Stimulated activated CD8-positive, alpha-beta memory T cell treated with anti-CD3 and anti-CD28 coated beads, Interleukin-7, amount 100 ng/mL, for 24 hours (primary cell): ENCODE measurements around the gene DAP.
"Not testable (repeated sequence)": the region's sequence is repeated elsewhere in the genome, so short reads cannot be mapped to it uniquely, and the experiment has no call there.

ENCODE experiments used
- DNase-seq: peaks from one replicate; pipeline ENCODE4 v3.0.0-alpha.2; 2020; ENCODE audit warnings: low read depth

The DAP gene

GRCh38 chr5:10671041-10672008 is 89.7 kb downstream of the DAP start:
- DNase-seq = no peak

- no peak for DNase-seq
Measured at GRCh38 chr5:10669983-10670382, 91.1 kb downstream of the DAP start.

GRCh38 chr5:10668697-10669096 is 92.3 kb downstream of the DAP start:
- DNase-seq = no peak

- DNase-seq = no peak
Measured at GRCh38 chr5:10667431-10668057, 93.5 kb downstream of the DAP start.

GRCh38 chr5:10666531-10667299 is 94.3 kb downstream of the DAP start:
- DNase-seq = no peak

- DNase-seq = no peak
Measured at GRCh38 chr5:10665799-10666198, 95.2 kb downstream of the DAP start.

- DNase-seq = not testable (repeated sequence)
Measured at GRCh38 chr5:10664180-10664769, 96.8 kb downstream of the DAP start.

GRCh38 chr5:10663489-10664179 is 97.4 kb downstream of the DAP start:
- no peak for DNase-seq

GRCh38 chr5:10662661-10663488 is 98.2 kb downstream of the DAP start:
- DNase-seq = no peak

GRCh38 chr5:10662083-10662482 is 99.0 kb downstream of the DAP start:
- no peak for DNase-seq

GRCh38 chr5:10661401-10661800 is 99.6 kb downstream of the DAP start:
- no peak for DNase-seq

- DNase-seq = no peak
Measured at GRCh38 chr5:10660720-10661387, 100.2 kb downstream of the DAP start.

- DNase-seq = no peak
Measured at GRCh38 chr5:10660135-10660534, 100.9 kb downstream of the DAP start.

- DNase-seq = no peak
Measured at GRCh38 chr5:10658265-10658664, 102.8 kb downstream of the DAP start.

GRCh38 chr5:10655972-10656830 is 104.8 kb downstream of the DAP start:
- no peak for DNase-seq

- DNase-seq = no peak
Measured at GRCh38 chr5:10655161-10655971, 105.7 kb downstream of the DAP start.

GRCh38 chr5:10654566-10654965 is 106.5 kb downstream of the DAP start:
- no peak for DNase-seq

GRCh38 chr5:10653751-10654400 is 107.2 kb downstream of the DAP start:
- DNase-seq = no peak
